HepG2 (cell line): ENCODE results near the gene CLEC18C. TPM values are rescaled to one million over a fixed set of nuclear protein-coding genes. Genes with fewer than 3 reads are reported as not detected.

ENCODE experiments used
- IRF2 ChIP-seq: IDR thresholded peaks from 2 replicates; pipeline ENCODE4 v1.6.1; 2018; ENCODE audit warnings: missing genetic modification reagents, missing compliant biosample characterization
- POLR2G ChIP-seq: fragments of 200-400 bp; formaldehyde crosslinking; IDR thresholded peaks from 2 replicates; pipeline ENCODE4 v1.6.1; 2018; ENCODE audit warnings: mild to moderate bottlenecking, low read depth, low read length, moderate library complexity
- PTBP1 ChIP-seq: fragments of 200-400 bp; formaldehyde crosslinking; IDR thresholded peaks from 2 replicates; pipeline ENCODE4 v1.6.1; 2018; ENCODE audit warnings: low read length, low read depth; ENCODE audit not compliant: poor library complexity, severe bottlenecking
- SMARCE1 ChIP-seq: fragments of 450-650 bp; IDR thresholded peaks from 2 replicates; pipeline ENCODE4 v1.6.1; 2017; ENCODE audit warnings: borderline replicate concordance
- ZBTB33 ChIP-seq: sonication (generic); formaldehyde crosslinking; IDR thresholded peaks from 2 replicates; pipeline ENCODE4 v1.4.0; 2020; ENCODE audit warnings: missing genetic modification reagents
- ZNF101 ChIP-seq: sonication (generic); formaldehyde crosslinking; IDR thresholded peaks from 2 replicates; pipeline ENCODE4 v1.4.0; 2020; ENCODE audit warnings: mild to moderate bottlenecking, low read depth, missing genetic modification reagents, borderline replicate concordance
- ZNF18 ChIP-seq: sonication (generic); formaldehyde crosslinking; IDR thresholded peaks from 2 replicates; pipeline ENCODE4 v1.8.0; 2022; ENCODE audit warnings: mild to moderate bottlenecking, missing genetic modification reagents; ENCODE audit not compliant: insufficient replicate concordance
- ZNF264 ChIP-seq: sonication (generic); formaldehyde crosslinking; IDR thresholded peaks from 2 replicates; pipeline ENCODE4 v1.4.0; 2020; ENCODE audit warnings: missing genetic modification reagents
- ZNF337 ChIP-seq: sonication (generic); formaldehyde crosslinking; IDR thresholded peaks from 2 replicates; pipeline ENCODE4 v1.5.1; 2020; ENCODE audit warnings: missing genetic modification reagents, low read depth, mild to moderate bottlenecking, borderline replicate concordance
- ZNF563 ChIP-seq: sonication (generic); formaldehyde crosslinking; IDR thresholded peaks from 2 replicates; pipeline ENCODE4 v1.8.0; 2022; ENCODE audit warnings: mild to moderate bottlenecking, moderate library complexity, missing genetic modification reagents
- ZNF607 ChIP-seq: sonication (generic); formaldehyde crosslinking; IDR thresholded peaks from 2 replicates; pipeline ENCODE4 v1.5.1; 2020; ENCODE audit warnings: missing genetic modification reagents, mild to moderate bottlenecking, borderline replicate concordance
- ZNF674 ChIP-seq: sonication (generic); formaldehyde crosslinking; IDR thresholded peaks from 2 replicates; pipeline ENCODE4 v1.5.0; 2020; ENCODE audit warnings: low read depth, mild to moderate bottlenecking, missing genetic modification reagents
- ZNF749 ChIP-seq: sonication (generic); formaldehyde crosslinking; IDR thresholded peaks from 2 replicates; pipeline ENCODE4 v1.8.0; 2022; ENCODE audit warnings: mild to moderate bottlenecking, missing genetic modification reagents, moderate library complexity, borderline replicate concordance
- polyA plus RNA-seq, 8 experiments: library from polyadenylated mRNA; depleted of rRNA in 3 of 8; stranded (reverse) in 7 of 8; unstranded in 1 of 8; fragments of >200 nt; fragmentation: Illumina TruSeq in 4 of 8; extraction: Trizol in 4 of 8; gene quantifications; 2 replicates each; pipeline versions ENCODE4 v1.2.1 to v1.2.3, GENCODE V29; 2011 to 2016; ENCODE audit warnings: low read depth in 4 of 8, missing spikeins in 1 of 8, mixed read lengths in 1 of 8; ENCODE audit not compliant: insufficient read depth in 1 of 8
- total RNA-seq, 5 experiments: library from RNA; depleted of rRNA; stranded (reverse); fragments of >200 nt; fragmentation: Illumina TruSeq; extraction: Trizol; gene quantifications; 2 replicates each; pipeline ENCODE4 v1.2.3, GENCODE V29; 2016; ENCODE audit warnings: low read depth in 1 of 5
- TF ChIP-seq, protein P1 (sequence below): sonication (generic); formaldehyde crosslinking; IDR thresholded peaks from 2 replicates; pipeline ENCODE4 v1.4.0; 2020; ENCODE audit warnings: missing genetic modification reagents
- TF ChIP-seq, protein P2 (sequence below): sonication (generic); formaldehyde crosslinking; IDR thresholded peaks from 2 replicates; pipeline ENCODE4 v1.4.0; 2020; ENCODE audit warnings: mild to moderate bottlenecking, missing genetic modification reagents

Gene CLEC18C
- total and polyA plus RNA-seq, 2 of the 13 experiments (the other 11 are each of a cell fraction or from before 2014, with no cell fraction given), result 0.15 to 0.29 TPM

GRCh38 chr16:70157477-70158260, 15.9 kb upstream of the CLEC18C start (continued):
- TF ChIP-seq ZNF18 (CRISPR knock-in tag) (no peak), ZNF674 (CRISPR knock-in tag) (no peak), ZNF749 (no peak), PTBP1 (no peak), POLR2G (peak; percentile 92), ZNF607 (CRISPR knock-in tag) (no peak), ZNF101 (no peak; the same call in 1 of the 2 replicates), ZBTB33 (CRISPR knock-in tag) (peak; percentile 53; the same call in 1 of the 2 replicates), ZNF264 (CRISPR knock-in tag) (peak; percentile 80; the same call in 1 of the 2 replicates), IRF2 (peak; percentile 82; the same call in 1 of the 2 replicates), ZNF563 (CRISPR knock-in tag) (0 out of 2 replicates have a peak, but pooled peaks have one; percentile 32), SMARCE1 (no peak), ZNF337 (CRISPR knock-in tag) (0 out of 2 replicates have a peak, but pooled peaks have one; percentile 27)
- TF ChIP-seq, protein P1, sequence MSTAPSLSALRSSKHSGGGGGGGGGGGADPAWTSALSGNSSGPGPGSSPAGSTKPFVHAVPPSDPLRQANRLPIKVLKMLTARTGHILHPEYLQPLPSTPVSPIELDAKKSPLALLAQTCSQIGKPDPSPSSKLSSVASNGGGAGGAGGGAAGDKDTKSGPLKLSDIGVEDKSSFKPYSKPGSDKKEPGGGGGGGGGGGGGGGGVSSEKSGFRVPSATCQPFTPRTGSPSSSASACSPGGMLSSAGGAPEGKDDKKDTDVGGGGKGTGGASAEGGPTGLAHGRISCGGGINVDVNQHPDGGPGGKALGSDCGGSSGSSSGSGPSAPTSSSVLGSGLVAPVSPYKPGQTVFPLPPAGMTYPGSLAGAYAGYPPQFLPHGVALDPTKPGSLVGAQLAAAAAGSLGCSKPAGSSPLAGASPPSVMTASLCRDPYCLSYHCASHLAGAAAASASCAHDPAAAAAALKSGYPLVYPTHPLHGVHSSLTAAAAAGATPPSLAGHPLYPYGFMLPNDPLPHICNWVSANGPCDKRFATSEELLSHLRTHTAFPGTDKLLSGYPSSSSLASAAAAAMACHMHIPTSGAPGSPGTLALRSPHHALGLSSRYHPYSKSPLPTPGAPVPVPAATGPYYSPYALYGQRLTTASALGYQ, result no peak; the same call in none of the 2 replicates
- TF ChIP-seq, protein P2, sequence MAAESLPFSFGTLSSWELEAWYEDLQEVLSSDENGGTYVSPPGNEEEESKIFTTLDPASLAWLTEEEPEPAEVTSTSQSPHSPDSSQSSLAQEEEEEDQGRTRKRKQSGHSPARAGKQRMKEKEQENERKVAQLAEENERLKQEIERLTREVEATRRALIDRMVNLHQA (CRISPR knock-in tag), result no peak
